ES-I3 (cell line): ENCODE data around the gene SRRM5.
"Not testable (repeated sequence)": the region's sequence is repeated elsewhere in the genome, so short reads cannot be mapped to it uniquely, and the experiment has no call there.

Experiments used
- H3K36me3 ChIP-seq: 2 replicates; pipeline ENCODE4 v1.6.1; 2013; ENCODE audit warnings: mild to moderate bottlenecking, low read length, control low read depth, moderate library complexity; ENCODE audit not compliant: insufficient read depth
- H3K4me1 ChIP-seq: 2 replicates; pipeline ENCODE4 v1.6.1; 2013; ENCODE audit warnings: mild to moderate bottlenecking, control low read depth, low read length; ENCODE audit not compliant: insufficient read depth
- H3K9ac ChIP-seq: 2 replicates; pipeline ENCODE4 v1.6.1; 2013; ENCODE audit warnings: low read depth, mild to moderate bottlenecking, low read length, moderate library complexity
- H3K9me3 ChIP-seq: 2 replicates; pipeline ENCODE4 v1.6.1; 2013; ENCODE audit warnings: mild to moderate bottlenecking, low read length, moderate library complexity; ENCODE audit not compliant: control insufficient read depth, insufficient read depth

Gene SRRM5

GRCh38 chr19:43596842-43597461 lies 14.9 kb upstream of the SRRM5 start:
- Histone ChIP-seq H3K9ac (peak overlapping the region; percentile 76), H3K36me3 (peaks cover 7% of the 10 kb centered on the region; the same call in 1 of the 2 replicates), H3K4me1 (no peaks in the 10 kb centered on the region), H3K9me3 (no peaks in the 10 kb centered on the region)

GRCh38 chr19:43597876-43598275 lies 14.0 kb upstream of the SRRM5 start:
- H3K9me3 ChIP-seq, result no peaks in the 10 kb centered on the region
- H3K9ac ChIP-seq, result no peak overlapping the region
- peaks cover 7% of the 10 kb centered on the region; the same call in 1 of the 2 replicates for H3K36me3 ChIP-seq
- H3K4me1 ChIP-seq, result no peaks in the 10 kb centered on the region

DNA sequence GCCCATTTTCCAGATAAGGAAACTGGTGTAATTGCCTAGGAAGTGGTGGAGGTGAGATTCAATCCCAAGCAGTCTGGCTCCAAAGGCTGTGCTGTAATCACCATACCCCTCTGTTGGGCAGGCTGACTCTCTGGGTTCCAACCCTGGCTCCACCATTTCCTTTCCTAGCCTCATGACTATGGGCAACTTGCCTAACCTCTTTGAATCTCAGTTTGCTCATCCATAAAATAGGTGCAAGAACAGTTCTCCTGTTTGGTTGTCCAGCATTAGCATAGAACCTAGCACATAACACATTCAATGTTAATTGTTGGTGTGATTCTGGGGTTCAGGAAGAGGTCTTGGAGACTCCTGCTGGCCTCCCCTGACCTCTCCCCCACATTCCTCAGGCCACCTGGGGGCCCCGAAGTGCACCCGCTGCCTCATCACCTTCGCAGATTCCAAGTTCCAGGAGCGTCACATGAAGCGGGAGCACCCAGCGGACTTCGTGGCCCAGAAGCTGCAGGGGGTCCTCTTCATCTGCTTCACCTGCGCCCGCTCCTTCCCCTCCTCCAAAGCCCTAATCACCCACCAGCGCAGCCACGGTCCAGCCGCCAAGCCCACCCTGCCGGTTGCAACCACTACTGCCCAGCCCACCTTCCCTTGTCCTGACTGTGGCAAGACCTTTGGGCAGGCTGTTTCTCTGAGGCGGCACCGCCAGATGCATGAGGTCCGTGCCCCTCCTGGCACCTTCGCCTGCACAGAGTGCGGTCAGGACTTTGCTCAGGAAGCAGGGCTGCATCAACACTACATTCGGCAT lies 13.2 kb upstream of the SRRM5 start:
- H3K9ac ChIP-seq, result no peak overlapping the region
- no peaks in the 10 kb centered on the region for H3K4me1 ChIP-seq
- H3K36me3 ChIP-seq, result peaks cover 6% of the 10 kb centered on the region; the same call in 1 of the 2 replicates
- no peaks in the 10 kb centered on the region for H3K9me3 ChIP-seq

DNA sequence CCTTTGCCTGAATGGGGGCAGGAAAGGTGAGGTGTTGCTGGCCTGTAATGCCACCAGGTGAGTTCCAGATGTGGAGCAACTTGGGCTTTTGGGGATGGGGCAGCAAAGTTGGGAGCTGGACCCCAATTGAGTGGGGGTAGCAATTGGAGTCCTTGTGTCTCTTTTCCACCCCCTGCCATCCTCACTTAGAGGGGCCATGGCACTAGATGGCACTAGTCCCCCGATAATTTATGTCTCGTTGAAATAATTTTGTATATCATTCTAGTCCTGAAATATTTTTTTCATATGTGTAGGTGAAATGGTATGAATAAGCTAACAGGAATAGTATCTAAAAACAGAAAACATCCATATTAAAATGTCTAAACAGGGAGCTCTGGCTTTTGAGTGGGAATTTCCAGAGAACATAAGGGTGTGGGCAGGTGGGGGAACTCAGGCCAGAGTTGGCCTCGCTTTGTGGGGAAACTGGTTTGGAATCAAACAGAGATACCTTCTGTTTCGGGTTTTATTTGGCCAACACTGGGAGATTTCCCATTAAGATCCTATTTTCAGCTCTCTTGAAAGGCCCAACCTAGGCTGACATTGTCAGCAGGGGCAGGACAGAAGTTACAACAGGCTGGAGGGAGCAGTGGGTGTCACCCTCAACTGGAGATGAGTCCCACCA lies 12.1 kb upstream of the SRRM5 start:
- no peaks in the 10 kb centered on the region for H3K4me1 ChIP-seq
- no peak overlapping the region for H3K9ac ChIP-seq
- H3K9me3 ChIP-seq, result no peaks in the 10 kb centered on the region
- peaks cover 3% of the 10 kb centered on the region; the same call in 1 of the 2 replicates for H3K36me3 ChIP-seq

GRCh38 chr19:43600326-43600725 lies 11.6 kb upstream of the SRRM5 start:
- H3K36me3 ChIP-seq, H3K4me1 ChIP-seq, H3K9me3 ChIP-seq, H3K9ac ChIP-seq: not testable (repeated sequence)

GRCh38 chr19:43605875-43606568 lies 5.9 kb upstream of the SRRM5 start:
- H3K9ac ChIP-seq, result no peak overlapping the region
- no peaks in the 10 kb centered on the region for H3K9me3 ChIP-seq
- H3K36me3 ChIP-seq, result no peaks in the 10 kb centered on the region
- no peaks in the 10 kb centered on the region for H3K4me1 ChIP-seq

GRCh38 chr19:43606569-43607229 lies 5.2 kb upstream of the SRRM5 start:
- Histone ChIP-seq H3K9me3 (no peaks in the 10 kb centered on the region), H3K9ac (no peak overlapping the region), H3K4me1 (no peaks in the 10 kb centered on the region), H3K36me3 (no peaks in the 10 kb centered on the region)

DNA sequence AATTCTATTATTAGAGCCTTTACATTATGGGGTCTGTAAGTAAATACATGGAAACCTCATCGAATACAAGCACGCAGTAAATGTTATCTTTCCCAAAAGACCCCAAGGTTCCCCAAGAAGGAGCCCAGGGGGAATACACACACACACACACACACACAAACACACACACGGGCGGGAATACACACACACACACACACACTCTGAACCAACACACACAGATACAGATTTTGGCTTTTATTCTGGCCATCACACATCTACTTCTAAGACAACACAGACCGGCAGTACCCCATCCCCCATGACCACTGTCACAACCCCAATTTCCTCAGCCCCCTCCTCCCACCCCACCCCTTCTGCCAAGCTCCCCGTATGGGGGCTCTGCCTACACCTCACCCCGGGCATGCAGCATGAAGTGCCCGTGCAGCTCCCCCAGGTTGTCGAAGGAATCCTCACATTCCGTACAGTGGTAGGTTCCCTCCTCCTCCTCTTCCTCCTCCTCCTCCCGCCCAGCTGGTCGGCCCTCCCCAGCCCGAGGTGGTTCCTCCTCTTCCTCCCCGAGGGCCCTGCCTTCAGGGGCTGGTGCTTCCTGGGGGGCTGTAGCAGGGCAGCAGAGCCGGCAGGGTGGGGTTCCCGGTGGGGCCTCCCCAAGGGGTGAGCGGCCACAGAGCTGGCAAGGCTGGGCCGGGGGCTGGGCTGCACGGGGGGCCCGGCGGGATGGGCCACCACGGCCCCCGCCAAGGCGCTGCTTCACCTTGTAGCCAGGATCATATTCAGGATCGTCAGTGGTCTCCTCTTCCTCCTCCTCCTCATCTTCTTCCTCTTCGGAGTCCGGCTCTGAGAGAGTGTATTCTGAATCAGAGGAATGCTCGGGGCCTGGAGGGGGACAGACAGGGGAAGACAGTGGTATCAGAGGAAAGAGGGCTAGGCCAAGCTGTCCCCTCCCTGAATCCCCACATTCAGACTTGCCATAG lies 4.4 kb upstream of the SRRM5 start:
- no peaks in the 10 kb centered on the region for H3K9me3 ChIP-seq
- no peak overlapping the region for H3K9ac ChIP-seq
- H3K36me3 ChIP-seq, result no peaks in the 10 kb centered on the region
- H3K4me1 ChIP-seq, result no peaks in the 10 kb centered on the region

DNA sequence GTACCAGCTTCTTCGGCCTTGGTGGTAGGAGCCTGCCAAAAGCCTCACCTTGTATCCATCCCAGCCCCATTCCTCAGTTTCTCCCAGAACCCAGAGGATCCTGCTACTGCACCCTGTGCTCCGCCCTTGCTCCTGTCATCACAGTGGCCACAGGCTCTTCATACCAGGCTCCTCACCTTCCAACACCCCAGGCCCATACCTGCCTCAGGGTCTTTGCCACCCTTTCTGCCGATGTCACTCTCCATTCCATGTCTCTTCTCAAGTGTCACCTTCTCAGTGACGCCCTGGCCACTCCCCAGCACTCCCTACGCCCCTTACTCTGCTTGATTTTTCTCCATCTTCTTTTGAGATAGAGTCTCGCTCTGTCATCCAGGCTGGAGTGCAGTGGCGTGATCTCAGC lies 2.0 kb upstream of the SRRM5 start:
- H3K9me3 ChIP-seq, result no peaks in the 10 kb centered on the region
- H3K9ac ChIP-seq, result no peak overlapping the region
- no peaks in the 10 kb centered on the region for H3K4me1 ChIP-seq
- H3K36me3 ChIP-seq, result no peaks in the 10 kb centered on the region

GRCh38 chr19:43610493-43610892 lies 1.4 kb upstream of the SRRM5 start:
- Histone ChIP-seq H3K9ac (no peak overlapping the region), H3K9me3 (no peaks in the 10 kb centered on the region), H3K36me3 (no peaks in the 10 kb centered on the region), H3K4me1 (no peaks in the 10 kb centered on the region)

GRCh38 chr19:43612374-43612773 lies 486 bp downstream of the SRRM5 start:
- Histone ChIP-seq H3K36me3 (no peaks in the 10 kb centered on the region), H3K4me1 (no peaks in the 10 kb centered on the region), H3K9me3 (no peaks in the 10 kb centered on the region), H3K9ac (no peak overlapping the region)

DNA sequence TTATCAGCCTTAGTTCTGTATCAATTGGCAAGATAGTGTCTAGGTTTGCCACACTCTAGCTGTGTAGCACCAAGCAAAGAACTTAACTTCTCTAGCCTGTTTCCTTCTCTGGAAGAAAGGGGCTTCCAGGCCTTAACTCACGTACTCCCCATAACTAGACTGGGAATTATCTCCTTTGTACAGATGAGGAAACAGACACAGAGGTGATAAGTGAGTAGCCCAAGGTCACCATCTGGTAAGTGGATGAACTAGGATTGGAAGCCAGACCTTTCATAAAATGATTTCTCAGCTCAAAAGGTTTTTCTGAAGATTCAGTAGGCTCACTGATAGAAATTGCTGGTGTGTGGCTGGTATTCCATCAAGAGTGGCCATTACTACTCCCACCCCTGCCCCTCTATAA lies 4.4 kb downstream of the SRRM5 start:
- no peaks in the 10 kb centered on the region; the same call in 1 of the 2 replicates for H3K4me1 ChIP-seq
- no peak overlapping the region for H3K9ac ChIP-seq

DNA sequence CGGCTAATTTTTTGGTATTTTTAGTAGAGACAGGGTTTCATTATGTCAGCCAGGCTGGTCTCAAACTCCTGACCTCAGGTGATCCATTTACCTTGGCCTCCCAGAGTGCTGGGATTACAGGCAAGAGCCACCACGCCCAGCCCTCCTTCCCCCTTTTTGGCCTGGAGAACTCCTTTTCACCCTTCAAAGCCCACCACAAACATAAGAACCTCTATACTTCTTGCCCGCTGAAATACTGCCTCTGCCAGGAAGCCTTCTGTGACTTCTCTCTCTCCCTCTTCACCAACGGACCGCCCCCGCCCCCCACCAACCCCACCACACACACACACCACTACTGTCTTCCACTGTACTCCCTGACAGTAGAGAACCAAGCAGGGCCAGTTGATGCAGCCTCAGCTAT lies 5.1 kb downstream of the SRRM5 start:
- Histone ChIP-seq H3K9me3 (no peaks in the 10 kb centered on the region), H3K9ac (no peak overlapping the region), H3K4me1 (no peaks in the 10 kb centered on the region; the same call in 1 of the 2 replicates), H3K36me3 (no peaks in the 10 kb centered on the region)

More for the DNA sequence above, 4.4 kb downstream of the SRRM5 start:
- no peaks in the 10 kb centered on the region for H3K36me3 ChIP-seq
- no peaks in the 10 kb centered on the region for H3K9me3 ChIP-seq
